HG03342 (cell line): Measurements from ENCODE around the gene NPIPB2.
"Not testable (repeated sequence)": the region's sequence is repeated elsewhere in the genome, so short reads cannot be mapped to it uniquely, and the experiment has no call there.

ENCODE experiments used
- ATAC-seq: cut with Tn5 transposase; IDR thresholded peaks from one replicate; pipeline ENCODE4 v1.9.1; 2021; ENCODE audit warnings: mild to moderate bottlenecking, moderate library complexity; ENCODE audit not compliant: unreplicated experiment

NPIPB2 gene

GRCh38 chr16:11941945-11942344 lies at the start of gene NPIPB2:
TSS of gene NPIPB2 (minus strand) at chr16:11942045. CDS start at chr16:11942045, 0 bp downstream.
- not testable (repeated sequence) for ATAC-seq

GRCh38 chr16:11990702-11991390 lies 49.0 kb upstream of the NPIPB2 start:
- ATAC-seq = no peak

GRCh38 chr16:11988258-11988978 lies 46.6 kb upstream of the NPIPB2 start:
- ATAC-seq = no peak

- ATAC-seq = no peak
These were observed 44.7 kb upstream of the NPIPB2 start for GRCh38 chr16:11986521-11987057.

GRCh38 chr16:11985250-11985649 lies 43.4 kb upstream of the NPIPB2 start:
- ATAC-seq = no peak

GRCh38 chr16:11980136-11980844 lies 38.4 kb upstream of the NPIPB2 start:
- ATAC-seq = no peak

GRCh38 chr16:11979013-11979672 lies 37.3 kb upstream of the NPIPB2 start:
- ATAC-seq = no peak

GRCh38 chr16:11978080-11978479 lies 36.2 kb upstream of the NPIPB2 start:
- no peak for ATAC-seq

- ATAC-seq = no peak
These were observed 35.7 kb upstream of the NPIPB2 start for GRCh38 chr16:11977376-11978041.

GRCh38 chr16:11976850-11977375 lies 35.1 kb upstream of the NPIPB2 start:
- no peak for ATAC-seq

GRCh38 chr16:11973070-11973469 lies 31.2 kb upstream of the NPIPB2 start:
- ATAC-seq = no peak

GRCh38 chr16:11972128-11972527 lies 30.3 kb upstream of the NPIPB2 start:
- ATAC-seq = no peak

GRCh38 chr16:11970292-11970691 lies 28.4 kb upstream of the NPIPB2 start:
- not testable (repeated sequence) for ATAC-seq

- no peak for ATAC-seq
These were observed 26.7 kb upstream of the NPIPB2 start for GRCh38 chr16:11968577-11968976.

GRCh38 chr16:11967195-11967911 lies 25.5 kb upstream of the NPIPB2 start:
- no peak for ATAC-seq

GRCh38 chr16:11966173-11966572 lies 24.3 kb upstream of the NPIPB2 start:
- no peak for ATAC-seq

- ATAC-seq = peak; percentile 69
These were observed 23.1 kb upstream of the NPIPB2 start, which contains the start of gene TNFRSF17 for GRCh38 chr16:11964761-11965551. TSS of gene TNFRSF17 (plus strand) at chr16:11965210. CDS start at chr16:11965325, 115 bp downstream.

- no peak for ATAC-seq
These were observed 21.9 kb upstream of the NPIPB2 start for GRCh38 chr16:11963706-11964105.

- not testable (repeated sequence) for ATAC-seq
These were observed 21.1 kb upstream of the NPIPB2 start for GRCh38 chr16:11962978-11963377.
